HepG2 (cell line): ENCODE data around the gene VKORC1. TPM values are rescaled to one million over a fixed set of nuclear protein-coding genes. Genes with fewer than 3 reads are reported as not detected.

Experiments used
- ATRX ChIP-seq: sonication (generic); formaldehyde crosslinking; IDR thresholded peaks from 2 replicates; pipeline ENCODE4 v1.4.0; 2020; ENCODE audit warnings: missing genetic modification reagents, borderline replicate concordance
- CBFB ChIP-seq: sonication (generic); formaldehyde crosslinking; IDR thresholded peaks from 2 replicates; pipeline ENCODE4 v1.4.0; 2020; ENCODE audit warnings: missing genetic modification reagents
- DPF2 ChIP-seq: sonication (generic); formaldehyde crosslinking; IDR thresholded peaks from 2 replicates; pipeline ENCODE4 v1.4.0; 2020; ENCODE audit warnings: mild to moderate bottlenecking, low read depth, missing genetic modification reagents, borderline replicate concordance
- DZIP1 ChIP-seq: sonication (generic); formaldehyde crosslinking; IDR thresholded peaks from 2 replicates; pipeline ENCODE4 v1.5.0; 2020; ENCODE audit warnings: mild to moderate bottlenecking, missing genetic modification reagents
- EHMT2 ChIP-seq: fragments of 200-600 bp; sonication (generic); IDR thresholded peaks from 2 replicates; pipeline ENCODE4 v1.7.0; 2017; ENCODE audit warnings: antibody characterized with exemption, low read depth, low read length, borderline replicate concordance
- FOSL1 ChIP-seq: sonication (generic); formaldehyde crosslinking; IDR thresholded peaks from 2 replicates; pipeline ENCODE4 v1.9.0; 2021; ENCODE audit warnings: missing genetic modification reagents, borderline replicate concordance
- FOXP1 ChIP-seq, 2 experiments: fragments of 450-650 bp in 1 of 2; IDR thresholded peaks; 2 replicates each; pipeline ENCODE4 v1.6.1; 2017 to 2018; ENCODE audit warnings: antibody characterized with exemption in 1 of 2
- JARID2 ChIP-seq: sonication (generic); formaldehyde crosslinking; IDR thresholded peaks from 2 replicates; pipeline ENCODE4 v1.8.1; 2023; ENCODE audit warnings: missing genetic modification reagents, inconsistent platforms; ENCODE audit not compliant: insufficient replicate concordance
- KAT8 ChIP-seq: IDR thresholded peaks from 2 replicates; pipeline ENCODE4 v1.6.1; 2016; ENCODE audit warnings: missing genetic modification reagents, missing compliant biosample characterization
- KMT2A ChIP-seq: sonication (generic); formaldehyde crosslinking; IDR thresholded peaks from 2 replicates; pipeline ENCODE4 v1.4.0; 2020; ENCODE audit warnings: missing genetic modification reagents
- MED8 ChIP-seq: sonication (generic); formaldehyde crosslinking; IDR thresholded peaks from 2 replicates; pipeline ENCODE4 v1.8.1; 2023; ENCODE audit warnings: mild to moderate bottlenecking, missing genetic modification reagents; ENCODE audit not compliant: insufficient replicate concordance
- NAIF1 ChIP-seq: sonication (generic); formaldehyde crosslinking; IDR thresholded peaks from 2 replicates; pipeline ENCODE4 v1.5.0; 2020; ENCODE audit warnings: mild to moderate bottlenecking, missing genetic modification reagents, borderline replicate concordance
- NFKBIZ ChIP-seq: IDR thresholded peaks from 2 replicates; pipeline ENCODE4 v1.6.1; 2018; ENCODE audit warnings: missing genetic modification reagents, missing compliant biosample characterization
- PBX3 ChIP-seq: sonication (generic); formaldehyde crosslinking; IDR thresholded peaks from 2 replicates; pipeline ENCODE4 v1.8.1; 2023; ENCODE audit warnings: missing genetic modification reagents, inconsistent platforms, borderline replicate concordance
- POLR2G ChIP-seq: fragments of 200-400 bp; formaldehyde crosslinking; IDR thresholded peaks from 2 replicates; pipeline ENCODE4 v1.6.1; 2018; ENCODE audit warnings: mild to moderate bottlenecking, low read depth, low read length, moderate library complexity
- RCOR2 ChIP-seq: IDR thresholded peaks from 2 replicates; pipeline ENCODE4 v1.6.1; 2016; ENCODE audit warnings: missing biosample characterization, missing genetic modification reagents
- RFXANK ChIP-seq: IDR thresholded peaks from 2 replicates; pipeline ENCODE4 v1.6.1; 2016
- SAP130 ChIP-seq: IDR thresholded peaks from 2 replicates; pipeline ENCODE4 v1.6.1; 2016; ENCODE audit warnings: low read depth
- SIN3A ChIP-seq: IDR thresholded peaks from 2 replicates; pipeline ENCODE4 v1.6.1; 2011; ENCODE audit warnings: low read depth, mild to moderate bottlenecking, control low read depth, low read length, borderline replicate concordance
- SRY ChIP-seq: sonication (generic); formaldehyde crosslinking; IDR thresholded peaks from 2 replicates; pipeline ENCODE4 v1.8.0; 2022; ENCODE audit warnings: mild to moderate bottlenecking, missing genetic modification reagents
- THYN1 ChIP-seq: sonication (generic); formaldehyde crosslinking; IDR thresholded peaks from 2 replicates; pipeline ENCODE4 v1.8.1; 2023; ENCODE audit warnings: low read depth, mild to moderate bottlenecking, moderate library complexity, missing genetic modification reagents, borderline replicate concordance
- ZBTB46 ChIP-seq: sonication (generic); formaldehyde crosslinking; IDR thresholded peaks from 2 replicates; pipeline ENCODE4 v1.4.0; 2020; ENCODE audit warnings: mild to moderate bottlenecking, missing genetic modification reagents, borderline replicate concordance
- ZNF350 ChIP-seq: sonication (generic); formaldehyde crosslinking; IDR thresholded peaks from 2 replicates; pipeline ENCODE4 v1.4.0; 2020; ENCODE audit warnings: mild to moderate bottlenecking, low read depth, missing genetic modification reagents, borderline replicate concordance
- ZNF564 ChIP-seq: sonication (generic); formaldehyde crosslinking; IDR thresholded peaks from 2 replicates; pipeline ENCODE4 v1.8.1; 2023; ENCODE audit warnings: mild to moderate bottlenecking, missing genetic modification reagents
- ZNF672 ChIP-seq: sonication (generic); formaldehyde crosslinking; IDR thresholded peaks from 2 replicates; pipeline ENCODE4 v1.8.1; 2022; ENCODE audit warnings: missing genetic modification reagents
- ZNF703 ChIP-seq: sonication (generic); formaldehyde crosslinking; IDR thresholded peaks from 2 replicates; pipeline ENCODE4 v1.5.1; 2020; ENCODE audit warnings: missing genetic modification reagents, mild to moderate bottlenecking, moderate library complexity, borderline replicate concordance
- ZNF891 ChIP-seq: sonication (generic); formaldehyde crosslinking; IDR thresholded peaks from 2 replicates; pipeline ENCODE4 v1.5.0; 2020; ENCODE audit warnings: mild to moderate bottlenecking, missing genetic modification reagents
- polyA plus RNA-seq, 8 experiments: library from polyadenylated mRNA; depleted of rRNA in 3 of 8; stranded (reverse) in 7 of 8; unstranded in 1 of 8; fragments of >200 nt; fragmentation: Illumina TruSeq in 4 of 8; extraction: Trizol in 4 of 8; gene quantifications; 2 replicates each; pipeline versions ENCODE4 v1.2.1 to v1.2.3, GENCODE V29; 2011 to 2016; ENCODE audit warnings: low read depth in 4 of 8, missing spikeins in 1 of 8, mixed read lengths in 1 of 8; ENCODE audit not compliant: insufficient read depth in 1 of 8
- total RNA-seq, 5 experiments: library from RNA; depleted of rRNA; stranded (reverse); fragments of >200 nt; fragmentation: Illumina TruSeq; extraction: Trizol; gene quantifications; 2 replicates each; pipeline ENCODE4 v1.2.3, GENCODE V29; 2016; ENCODE audit warnings: low read depth in 1 of 5

Gene VKORC1
- total and polyA plus RNA-seq, 2 of the 13 experiments (the other 11 are each of a cell fraction or from before 2014, with no cell fraction given): 141 to 615 TPM

DNA sequence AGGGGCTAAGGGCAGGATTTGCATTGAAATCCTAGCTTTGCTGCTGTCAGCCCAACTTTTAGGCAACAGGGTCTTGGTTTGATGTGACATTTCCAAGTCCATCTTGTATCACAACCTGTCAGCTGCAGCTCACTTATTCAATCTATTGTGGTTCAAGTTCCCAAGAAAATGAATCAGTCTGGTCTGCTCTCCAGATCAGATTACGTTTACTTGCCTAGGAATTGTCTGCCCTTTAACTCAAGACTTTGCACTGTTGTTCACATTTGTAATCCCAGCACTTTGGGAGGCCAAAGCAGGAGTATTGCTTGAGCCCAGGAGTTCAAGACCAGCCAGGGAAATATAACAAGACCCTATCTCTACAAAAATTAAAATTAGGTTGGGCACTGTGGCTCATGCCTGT lies 51.2 kb downstream of the VKORC1 start (continued):
- TF ChIP-seq NAIF1 (CRISPR knock-in tag) (no peak), ATRX (CRISPR knock-in tag) (no peak), ZNF891 (CRISPR knock-in tag) (no peak), ZNF703 (CRISPR knock-in tag) (no peak), SRY (CRISPR knock-in tag) (no peak), SAP130 (CRISPR knock-in tag) (peak; percentile 44; the same call in 1 of the 2 replicates), DZIP1 (CRISPR knock-in tag) (no peak), KMT2A (CRISPR knock-in tag) (no peak), ZNF672 (CRISPR knock-in tag) (no peak), DPF2 (0 out of 2 replicates have a peak, but pooled peaks have one; percentile 13), RCOR2 (CRISPR knock-in tag) (no peak), ZNF350 (no peak), RFXANK (CRISPR knock-in tag) (no peak), NFKBIZ (CRISPR knock-in tag) (no peak), FOXP1 (IDR thresholded peaks at IDR 0.05) (no peak), FOXP1 (CRISPR knock-in tag; IDR thresholded peaks at IDR 0.05) (0 out of 2 replicates have a peak, but pooled peaks have one; percentile 35), EHMT2 (no peak), POLR2G (no peak), JARID2 (CRISPR knock-in tag) (no peak), THYN1 (CRISPR knock-in tag) (no peak), FOSL1 (CRISPR knock-in tag) (no peak), PBX3 (CRISPR knock-in tag) (no peak), SIN3A (no peak), MED8 (CRISPR knock-in tag) (no peak), CBFB (CRISPR knock-in tag) (no peak), ZNF564 (CRISPR knock-in tag) (0 out of 2 replicates have a peak, but pooled peaks have one; percentile 41), ZBTB46 (CRISPR knock-in tag) (no peak), KAT8 (CRISPR knock-in tag) (no peak)
